Esophagus mucosa (tissue), 1 donor: ENCODE results near the gene GTF2F2. TPM values are rescaled to one million over a fixed set of nuclear protein-coding genes. Genes with fewer than 3 reads are reported as not detected.
"Not testable (repeated sequence)": the region's sequence is repeated elsewhere in the genome, so short reads cannot be mapped to it uniquely, and the experiment has no call there.

ENCODE experiments used
- ATAC-seq: fragments of 200-7000 bp; cut with Tn5 transposase; one replicate; pipeline ENCODE4 v1.9.1; 2020
- total RNA-seq: library from RNA; stranded (reverse); gene quantifications from one replicate; pipeline ENCODE4 v1.2.4, GENCODE V29; 2023
- donor health status: DM: yes; HTN: yes; CAD: no.

The GTF2F2 gene
- total RNA-seq, 1 donor from 2014 or later: 13.2 TPM

DNA sequence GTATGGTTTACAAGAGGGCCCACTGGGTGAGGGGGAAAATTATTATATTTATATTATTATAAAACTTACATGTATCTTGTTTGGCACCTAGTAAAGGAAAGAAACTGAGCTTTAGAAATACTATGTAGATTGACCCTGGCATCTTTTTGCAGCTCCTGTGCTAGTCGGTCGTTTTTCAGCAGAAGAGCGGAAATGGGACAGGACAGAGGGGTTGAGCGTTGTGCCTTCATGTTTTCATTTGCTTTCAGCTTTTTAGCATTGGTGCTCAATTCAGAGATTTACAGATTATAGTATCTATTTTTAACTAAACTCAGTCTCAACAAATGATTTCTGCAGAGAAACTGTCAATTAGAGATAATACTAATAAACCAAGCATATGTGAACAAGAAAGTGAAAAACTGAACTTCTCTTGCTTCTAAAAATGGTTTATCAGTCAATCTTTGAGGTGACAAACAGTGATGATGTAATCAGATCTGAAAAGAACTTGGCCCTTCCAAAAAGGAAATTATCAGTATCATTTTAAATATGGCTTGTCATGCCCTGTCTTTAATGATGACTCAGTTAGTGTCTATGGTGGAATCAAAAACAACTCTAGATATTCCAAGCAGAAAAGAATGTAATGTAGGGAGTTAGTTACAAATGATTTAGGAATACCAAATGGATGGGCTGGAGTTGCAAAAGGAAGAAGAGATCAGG lies 137.5 kb downstream of the GTF2F2 start:
- no peak for ATAC-seq

DNA sequence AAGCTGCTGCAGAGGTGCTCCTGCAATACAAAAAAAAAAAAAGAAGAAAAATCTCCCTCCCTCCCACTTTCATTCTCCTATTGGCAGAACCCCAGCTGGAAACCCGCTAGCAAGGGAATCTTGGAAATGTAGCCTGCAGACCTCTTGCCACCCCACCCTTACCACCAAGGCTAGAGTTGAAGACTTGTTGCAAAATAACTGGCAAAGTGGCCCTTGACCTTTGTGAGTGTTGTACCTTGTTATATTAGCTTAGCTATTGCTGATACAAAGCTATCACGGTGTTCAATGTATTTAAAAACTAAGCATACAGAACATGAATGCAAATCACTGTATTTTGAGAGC lies 138.0 kb downstream of the GTF2F2 start:
- ATAC-seq: no peak

DNA sequence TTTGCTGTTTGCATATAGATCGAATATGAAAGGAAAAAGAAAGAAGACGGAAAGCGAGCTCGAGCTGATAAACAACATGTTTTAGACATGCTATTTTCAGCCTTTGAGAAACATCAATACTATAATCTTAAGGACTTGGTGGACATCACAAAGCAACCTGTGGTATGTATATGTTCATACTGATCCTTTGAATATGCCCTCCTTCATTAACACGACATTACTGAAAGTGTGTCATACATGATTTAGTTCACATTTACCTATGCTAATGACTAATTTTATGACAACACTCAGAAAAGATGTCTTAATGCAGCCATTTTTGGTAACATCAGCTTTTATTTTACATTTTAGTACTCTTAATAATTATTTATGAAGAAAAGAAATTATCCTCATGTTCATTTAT lies 146.9 kb downstream of the GTF2F2 start:
- ATAC-seq: no peak

DNA sequence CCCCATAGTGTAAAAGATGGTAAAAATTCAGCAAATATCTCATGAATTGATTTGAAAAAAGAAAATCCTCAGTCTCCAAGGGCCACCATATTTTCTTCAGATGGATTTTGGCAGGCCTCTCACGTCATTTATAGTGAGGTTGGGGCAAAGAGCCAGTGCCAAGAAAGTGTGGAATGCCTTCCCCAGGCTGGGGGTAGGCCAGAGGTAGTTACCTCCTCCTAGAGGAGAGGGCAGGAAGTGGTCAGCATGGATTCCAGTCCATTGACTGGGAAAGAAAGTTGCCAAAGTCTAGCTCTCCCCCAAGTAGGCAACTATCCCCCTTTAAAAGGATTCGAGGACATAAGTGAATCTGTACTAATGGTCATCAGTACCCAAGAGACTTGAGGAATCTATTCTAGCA lies 148.9 kb downstream of the GTF2F2 start:
- ATAC-seq: no peak

DNA sequence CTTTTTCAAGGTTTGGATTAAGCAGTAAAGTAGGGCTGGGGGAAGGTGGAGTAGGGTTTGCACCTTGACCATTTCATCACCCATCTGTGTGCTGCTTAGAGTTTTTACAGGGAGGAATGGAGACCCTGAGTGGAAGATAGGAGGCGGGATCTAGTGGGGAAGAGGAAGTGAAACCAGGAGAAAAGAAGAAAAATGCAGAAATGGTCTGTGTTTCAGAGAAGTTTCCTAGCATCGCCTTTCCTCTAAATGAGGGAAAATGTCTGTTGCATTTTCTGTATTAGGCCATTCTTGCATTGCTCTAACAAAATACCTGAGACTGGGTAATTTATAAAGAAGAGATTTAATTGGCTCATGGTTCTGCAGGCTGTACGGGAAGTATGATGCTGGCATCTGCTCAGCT lies 156.6 kb downstream of the GTF2F2 start:
- no peak for ATAC-seq

DNA sequence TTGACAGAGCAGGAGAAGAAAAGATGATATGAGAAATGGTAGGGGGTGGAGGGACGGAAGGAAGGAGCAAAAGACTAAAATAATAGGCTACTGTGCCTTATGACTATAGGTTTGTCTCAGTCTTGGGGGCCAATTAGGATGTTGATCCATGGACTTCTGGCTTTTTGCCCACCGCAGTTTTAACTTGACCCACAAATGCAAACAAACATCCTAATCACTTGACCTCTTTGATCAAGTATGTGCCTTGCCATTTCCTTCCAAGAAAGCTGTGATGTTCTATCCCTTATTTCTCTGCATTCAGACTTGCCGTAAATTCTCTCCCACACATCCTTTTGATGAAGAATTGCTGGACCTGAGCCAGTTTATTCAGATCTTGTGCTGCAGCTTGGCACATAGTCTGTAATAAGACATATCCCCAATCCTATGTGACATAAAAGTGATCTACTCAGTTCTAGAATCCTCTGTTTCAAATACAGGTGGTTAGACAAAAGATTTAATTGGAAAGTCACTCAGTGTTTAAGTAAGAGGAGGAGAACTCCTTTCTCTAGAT lies 157.9 kb downstream of the GTF2F2 start:
- ATAC-seq: no peak

DNA sequence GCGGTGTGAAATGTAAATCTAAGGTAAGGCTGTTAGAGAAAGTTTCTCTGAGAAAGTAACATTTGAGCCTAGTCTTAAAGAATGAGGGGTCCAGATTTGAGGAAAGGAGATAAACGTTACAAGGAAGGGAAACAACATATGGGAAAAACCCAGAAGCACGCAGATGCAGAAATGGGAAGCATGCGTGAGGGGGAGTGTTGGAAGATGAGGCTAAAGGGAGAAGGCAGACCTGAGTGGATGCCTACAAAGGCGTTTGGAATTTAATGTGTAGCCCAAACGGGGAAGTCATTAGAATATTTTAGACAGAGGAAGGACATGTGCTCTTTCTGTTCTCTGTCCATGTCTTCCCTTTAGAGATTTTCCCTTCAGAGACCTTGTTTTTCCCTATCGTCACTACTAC lies 159.7 kb downstream of the GTF2F2 start:
- no peak for ATAC-seq

DNA sequence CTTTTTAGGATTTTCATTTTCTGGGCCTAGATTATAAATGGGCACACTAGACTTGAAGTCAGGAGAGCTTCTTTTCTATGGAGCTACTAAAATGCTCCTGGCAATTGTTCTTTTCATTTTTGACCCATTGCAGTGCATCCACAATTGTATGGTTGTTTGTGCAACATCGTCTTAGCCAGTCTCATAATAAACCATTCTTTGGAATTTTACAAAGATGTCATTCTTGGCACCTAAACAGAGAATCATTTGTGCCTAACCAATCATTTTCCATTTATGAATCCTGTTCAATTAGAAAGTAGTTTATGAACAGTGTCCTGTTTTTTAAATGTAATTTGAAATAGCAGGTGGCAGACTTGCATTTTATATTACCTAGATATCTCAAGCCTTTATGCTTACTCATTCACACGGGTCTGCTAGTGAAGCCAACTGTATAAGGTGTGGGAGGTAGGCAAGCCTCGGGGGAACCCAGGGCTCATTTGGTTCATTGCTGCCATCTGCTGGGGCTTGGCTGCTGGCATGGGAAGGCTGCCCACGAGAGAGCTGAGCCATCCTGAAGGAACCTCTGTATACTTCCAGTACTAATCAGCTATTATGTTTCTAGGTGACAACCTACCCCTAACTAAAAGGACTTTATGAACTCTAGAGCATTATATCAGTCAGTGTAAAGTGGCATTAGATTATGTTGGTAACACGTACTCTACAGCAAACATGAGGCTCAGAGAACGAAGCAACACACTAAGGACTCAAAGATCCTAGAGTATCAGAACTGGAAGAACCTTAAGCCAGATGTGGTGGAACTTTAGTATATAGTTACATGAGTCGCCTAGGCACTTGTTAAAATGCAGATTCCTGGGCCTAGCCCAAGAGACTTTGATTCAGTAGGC lies 160.7 kb downstream of the GTF2F2 start:
- peak; percentile 97 for ATAC-seq

DNA sequence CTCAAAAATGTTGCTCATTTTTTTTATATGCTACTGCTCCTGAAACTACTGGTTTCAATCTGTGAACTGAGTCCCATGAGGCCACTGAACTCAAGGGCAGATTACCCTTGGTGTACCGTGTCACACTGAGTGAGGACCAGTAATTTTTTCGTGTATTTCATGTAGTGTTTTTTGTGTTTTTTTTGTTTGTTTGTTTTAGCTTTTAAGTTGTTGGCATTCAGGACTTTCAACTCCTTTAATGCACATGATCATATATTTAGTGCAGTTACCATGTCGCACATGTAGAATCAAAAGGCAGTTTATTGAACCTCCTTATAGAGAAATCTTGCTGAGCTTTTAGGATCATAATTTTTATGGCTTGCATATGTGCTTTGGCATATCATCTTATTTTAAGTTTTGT lies 162.7 kb downstream of the GTF2F2 start:
- no peak for ATAC-seq

DNA sequence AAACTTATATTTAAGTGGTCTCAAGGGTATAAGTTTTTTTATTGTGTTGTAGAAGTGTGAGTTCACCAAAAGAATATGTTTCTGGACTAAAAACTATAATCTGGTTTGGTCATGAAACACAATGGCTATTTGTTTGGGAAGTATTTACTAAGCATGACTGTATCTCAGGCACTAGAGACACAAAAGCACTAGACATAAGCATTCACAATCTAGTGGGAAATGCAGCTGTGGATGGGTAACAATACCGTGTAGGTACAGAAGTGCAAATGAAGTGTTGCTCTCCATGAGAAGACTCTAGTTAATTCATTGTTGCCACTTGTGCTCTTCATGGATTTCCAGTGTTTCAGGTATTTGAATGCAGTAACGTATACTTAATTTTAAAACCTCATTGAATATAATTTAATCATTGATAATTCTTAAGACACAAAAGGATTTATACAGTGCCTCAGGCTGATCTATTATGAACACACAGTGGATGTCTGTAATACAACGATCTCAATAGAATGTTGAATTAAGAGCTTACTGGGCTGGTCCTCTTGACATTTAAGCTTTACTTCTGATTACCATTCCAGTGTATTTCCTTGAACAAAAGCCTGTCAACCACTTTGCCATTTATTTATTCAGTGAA lies 169.7 kb downstream of the GTF2F2 start:
- ATAC-seq: no peak

DNA sequence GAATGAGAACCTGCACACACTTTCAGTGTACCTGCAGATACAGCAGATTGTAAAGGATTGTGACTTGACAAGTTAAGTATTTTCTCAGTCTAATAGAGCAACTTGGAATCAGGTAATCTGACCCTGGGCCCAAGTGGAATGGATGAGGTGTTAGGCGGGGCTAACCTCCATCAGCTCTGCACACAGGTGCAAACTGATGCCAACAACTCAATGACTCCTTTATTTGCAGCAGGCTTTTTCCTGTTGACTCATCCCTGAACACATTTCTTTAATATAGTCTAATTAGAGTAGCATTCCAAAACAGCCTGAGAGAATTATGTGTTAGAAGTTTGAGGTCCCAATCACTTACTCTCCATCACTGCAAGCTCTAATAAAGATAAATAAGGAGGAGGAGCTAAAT lies 171.9 kb downstream of the GTF2F2 start:
- ATAC-seq: peak; percentile 69

DNA sequence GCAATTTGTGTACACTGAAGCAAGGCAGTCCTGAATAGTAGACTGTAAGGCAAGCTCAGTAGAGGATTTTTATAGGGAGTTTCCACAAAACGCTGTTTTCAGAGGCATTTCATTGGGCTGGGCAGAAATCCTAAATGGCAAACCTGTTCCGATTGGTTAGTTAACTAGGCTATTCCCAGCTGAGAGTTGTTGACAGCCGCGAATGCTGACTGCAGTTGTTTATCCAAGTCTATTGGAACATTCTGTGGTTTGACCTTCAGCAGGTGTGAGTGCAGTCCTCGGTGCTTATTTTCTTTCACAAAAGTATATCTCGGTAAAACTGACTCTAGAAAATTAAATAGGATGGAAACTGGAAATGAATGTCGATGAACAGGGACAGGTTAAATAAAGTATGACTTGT lies 175.2 kb downstream of the GTF2F2 start:
- ATAC-seq: no peak

DNA sequence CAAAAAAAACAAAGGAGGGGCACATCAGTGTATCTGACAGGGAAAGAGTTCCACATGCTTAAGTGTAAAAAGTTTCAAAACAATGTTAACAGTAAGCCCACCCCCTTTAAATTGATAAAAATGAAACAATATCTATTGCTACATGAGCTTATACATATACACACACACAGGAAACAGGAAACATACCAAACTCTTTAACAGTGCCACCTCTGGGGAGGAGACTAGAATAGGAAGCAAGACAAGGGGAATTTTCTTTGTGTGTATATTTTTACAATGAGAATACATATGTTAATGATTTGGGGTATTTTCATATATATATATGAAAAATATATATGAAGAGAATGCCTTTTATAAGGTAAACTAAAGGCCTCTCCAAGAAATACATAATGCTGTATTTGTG lies 175.9 kb downstream of the GTF2F2 start:
- no peak for ATAC-seq

DNA sequence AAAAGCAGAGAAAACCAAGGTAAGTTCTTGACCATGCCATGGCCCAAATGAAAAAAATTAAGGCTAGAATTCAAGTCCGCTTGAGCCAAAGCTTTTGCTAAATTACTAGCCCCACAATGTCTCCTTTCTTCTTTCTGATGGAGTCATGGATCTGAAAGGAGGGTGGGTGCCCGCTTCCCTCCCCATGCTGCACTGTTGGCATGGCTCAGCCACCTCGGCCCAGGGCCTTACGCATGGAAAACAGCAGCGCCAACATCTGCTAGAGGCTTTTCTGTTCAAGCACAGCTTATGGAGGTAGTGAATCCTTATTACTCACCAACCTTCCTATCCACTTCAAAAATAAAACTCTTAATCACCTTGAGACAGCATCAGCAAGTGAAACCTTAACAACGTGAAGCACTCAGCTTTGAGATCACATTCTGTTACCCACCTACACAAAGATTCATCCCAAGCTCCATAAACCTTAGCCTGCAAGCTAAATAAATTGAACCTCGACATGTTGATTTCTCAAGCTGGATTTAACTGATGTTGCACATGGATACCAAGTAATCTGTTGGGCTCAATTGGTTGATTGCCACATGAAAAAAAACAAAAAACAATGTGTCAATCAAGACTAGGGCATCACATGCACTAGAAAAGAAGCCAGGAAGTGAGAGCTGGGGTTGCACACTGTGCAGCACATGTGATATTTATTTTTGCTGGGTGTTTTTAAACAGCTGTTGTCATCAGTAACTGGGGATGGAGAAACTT lies 177.3 kb downstream of the GTF2F2 start:
- ATAC-seq: no peak

DNA sequence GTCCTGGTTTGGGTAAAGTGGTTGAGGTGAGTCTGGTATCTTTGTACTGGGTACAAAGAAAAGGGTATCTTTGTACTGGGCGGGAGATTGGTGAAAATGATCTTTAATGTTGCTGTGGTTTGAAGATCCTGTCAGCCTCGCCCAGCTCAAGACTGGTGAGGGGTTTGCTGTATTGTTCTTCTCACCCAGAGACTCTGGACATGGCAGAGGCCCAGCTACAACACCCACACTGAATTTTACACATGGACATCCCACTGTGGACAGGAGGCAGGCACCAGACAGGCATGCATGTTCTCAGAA lies 177.8 kb downstream of the GTF2F2 start:
- no peak for ATAC-seq

DNA sequence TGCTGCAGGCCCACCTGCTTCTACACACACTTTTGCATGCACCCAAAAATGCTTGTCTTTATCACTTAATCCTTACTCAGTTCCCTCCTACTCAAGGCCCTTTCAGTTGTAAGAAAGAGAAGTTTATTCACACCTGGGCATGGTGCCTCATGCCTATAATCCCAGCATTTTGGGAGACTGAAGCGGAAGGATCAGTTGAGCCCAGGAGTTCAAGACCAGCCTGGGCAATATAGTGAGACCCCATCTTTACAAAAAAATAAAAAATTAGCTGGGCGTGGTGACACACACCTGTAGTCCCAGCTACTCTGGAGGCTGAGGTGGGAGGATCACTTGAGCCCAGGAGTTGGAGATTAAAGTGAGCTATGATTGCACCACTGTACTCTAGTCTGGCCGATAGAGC lies 178.2 kb downstream of the GTF2F2 start:
- not testable (repeated sequence) for ATAC-seq

DNA sequence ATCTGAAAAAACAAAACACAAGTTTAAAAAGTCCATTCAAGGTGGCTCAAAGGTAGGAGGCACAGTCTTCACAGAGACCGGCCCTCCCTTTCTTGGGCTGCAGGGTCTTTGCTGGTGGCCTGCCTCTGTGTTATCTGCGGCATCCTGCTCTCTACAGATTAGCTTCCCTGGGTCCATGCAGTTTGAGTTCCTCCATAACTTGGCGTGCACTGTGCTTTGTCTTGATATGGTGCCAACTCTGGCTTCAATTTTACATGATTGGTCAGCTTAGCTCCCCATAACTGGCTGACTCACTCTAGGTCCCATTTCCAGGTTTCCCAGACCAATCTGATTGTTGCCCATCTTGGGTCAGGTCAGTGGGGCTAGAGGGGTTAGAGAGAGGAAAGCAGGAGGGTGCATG lies 178.9 kb downstream of the GTF2F2 start:
- no peak for ATAC-seq

DNA sequence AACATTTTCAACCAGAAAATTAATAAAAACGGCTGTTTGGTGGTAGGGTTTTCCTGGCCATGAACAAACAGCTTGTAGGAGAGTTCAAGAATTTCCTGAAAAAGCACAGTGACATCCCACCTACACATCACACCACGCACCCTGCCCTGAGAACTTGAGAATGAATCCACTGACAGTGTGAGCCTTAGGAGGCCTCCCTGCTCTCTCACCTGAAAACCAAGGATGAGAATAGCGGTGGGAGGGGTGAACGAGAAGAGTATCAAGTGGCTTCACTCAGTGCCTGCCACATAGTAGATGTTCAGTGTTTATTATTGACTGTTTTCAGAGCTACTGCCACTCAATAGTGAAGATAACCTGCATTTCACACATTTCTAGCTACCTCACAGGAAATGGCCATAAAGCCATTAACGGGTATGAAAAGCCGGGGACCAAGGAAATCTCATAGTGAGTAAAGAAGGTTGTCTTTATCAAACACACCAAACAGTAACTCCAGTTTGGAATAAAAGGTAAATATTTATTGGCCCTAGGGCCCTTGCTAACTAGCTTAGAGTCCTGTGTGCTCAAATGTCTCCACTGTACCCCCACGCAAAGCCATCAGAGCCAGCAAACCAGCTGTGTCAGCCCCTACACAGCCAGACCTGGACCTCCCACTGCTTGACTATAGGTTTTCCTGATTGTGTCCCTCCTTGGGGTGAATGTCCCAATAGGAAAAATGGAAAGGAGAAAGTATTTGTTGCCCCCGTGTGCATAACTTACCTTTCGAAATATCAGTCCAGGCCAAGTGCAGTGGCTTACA lies 180.1 kb downstream of the GTF2F2 start:
- ATAC-seq: no peak

DNA sequence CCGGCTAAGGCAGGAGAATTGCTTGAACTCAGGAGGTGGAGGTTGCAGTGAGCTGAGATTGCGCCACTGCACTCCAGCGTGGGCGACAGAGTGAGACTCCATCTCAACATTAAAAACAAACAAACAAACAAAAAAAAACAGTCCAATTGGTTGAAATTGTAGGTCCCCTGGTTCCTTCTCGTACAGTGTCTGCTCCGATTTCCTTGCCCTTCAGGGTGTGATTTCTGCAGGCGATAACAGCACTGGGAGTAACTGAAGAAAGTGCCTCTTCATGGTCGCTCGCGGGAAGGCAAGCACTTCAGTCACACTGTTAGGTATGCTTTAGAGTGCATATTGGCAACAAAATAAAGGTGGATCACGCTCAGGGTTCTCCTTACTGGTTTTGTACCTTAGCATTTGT lies 181.0 kb downstream of the GTF2F2 start:
- no peak for ATAC-seq

DNA sequence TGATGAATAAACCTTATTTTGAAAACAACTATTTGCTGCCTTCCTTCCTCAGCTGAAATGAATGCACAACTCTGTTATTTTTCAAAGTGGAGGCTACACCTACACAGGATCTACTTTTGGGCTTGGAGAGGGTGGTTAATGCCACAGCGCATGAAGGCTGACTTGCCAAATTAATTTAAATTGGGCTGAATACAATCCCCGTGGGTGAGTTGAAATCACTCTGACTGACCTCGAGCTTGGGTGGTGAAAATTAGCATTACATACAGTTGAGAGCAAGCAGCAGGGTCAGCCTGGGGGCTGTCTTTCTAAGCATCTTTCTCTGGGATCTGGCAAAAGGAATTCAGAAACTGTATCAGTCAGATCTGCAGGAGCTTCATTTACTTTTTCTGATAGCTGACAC lies 182.2 kb downstream of the GTF2F2 start:
- no peak for ATAC-seq

DNA sequence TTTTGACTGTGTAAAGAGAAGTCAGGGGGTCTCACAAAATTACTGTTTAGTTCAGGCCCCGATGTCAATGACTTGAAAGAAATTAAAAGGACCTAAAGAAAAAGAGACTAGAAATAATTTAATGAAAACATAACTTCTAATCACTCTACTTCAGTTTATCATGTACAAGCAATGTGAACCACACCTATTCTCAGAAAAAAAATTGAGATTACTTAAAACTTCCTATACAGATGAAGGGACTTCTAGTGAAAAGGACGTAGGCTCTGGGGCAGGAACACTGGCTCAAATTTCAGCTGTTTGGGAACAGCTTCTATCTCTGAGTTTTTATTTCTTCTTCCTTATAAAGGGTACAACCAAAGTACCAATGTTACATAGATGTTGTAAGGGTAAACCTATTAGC lies 182.7 kb downstream of the GTF2F2 start:
- no peak for ATAC-seq

DNA sequence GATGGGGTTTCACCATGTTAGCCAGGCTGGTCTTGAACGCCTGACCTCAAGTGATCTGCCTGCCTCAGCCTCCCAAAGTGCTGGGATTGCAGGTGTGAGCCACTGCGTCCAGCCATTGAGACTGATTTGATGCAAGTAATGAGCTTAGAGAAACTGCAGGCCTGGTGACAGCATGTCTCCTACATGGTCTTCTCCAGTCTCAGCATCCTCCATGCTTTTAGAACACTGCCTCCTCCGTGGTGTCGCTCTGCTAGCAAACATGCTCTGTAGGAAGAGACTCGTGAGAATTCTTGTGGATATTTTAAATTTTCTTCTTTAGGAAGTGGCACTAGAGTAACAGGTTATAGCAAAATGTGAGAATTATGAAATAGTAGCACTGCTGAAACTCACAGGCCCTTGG lies 183.6 kb downstream of the GTF2F2 start:
- ATAC-seq: no peak
